ENCODE results near the gene MYL12A. TPM values are rescaled to one million over a fixed set of nuclear protein-coding genes. Genes with fewer than 3 reads are reported as not detected.

The MYL12A gene
- total RNA-seq, 6 experiments from 2014 or later, result 425 to 713 (median 651) TPM

DNA sequence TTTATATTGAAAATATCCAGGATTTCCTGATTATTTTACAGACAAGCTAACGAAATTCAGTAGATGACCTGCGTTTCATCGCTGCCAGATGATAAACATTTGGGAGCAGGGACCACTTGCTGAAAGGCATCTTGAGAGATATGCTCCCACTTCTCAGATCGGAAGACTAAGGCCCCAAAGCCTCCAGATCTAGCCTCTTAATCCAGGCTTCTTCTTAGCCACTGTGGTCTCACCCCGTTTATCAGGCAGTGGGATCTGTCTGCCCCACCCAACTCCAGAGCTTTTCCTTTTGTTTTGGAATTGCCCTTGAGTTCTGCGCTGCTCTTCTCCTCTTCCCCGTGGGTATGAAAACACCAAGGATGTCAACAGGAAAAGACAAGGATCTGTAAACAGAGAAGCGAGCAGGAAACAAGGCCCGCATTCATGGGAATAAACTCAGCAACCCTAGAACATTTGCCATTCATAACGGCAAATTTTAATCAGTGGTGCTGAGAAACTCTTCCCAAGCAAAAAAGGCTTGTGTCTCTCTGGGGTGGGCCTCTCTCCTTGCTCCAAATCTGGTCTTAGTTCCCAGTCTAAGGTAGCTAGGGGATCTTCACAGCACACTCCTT, 35.8 kb downstream of the MYL12A start:
- Mint-ChIP-seq H3K36me3 (ENCODE audit: low read depth) (0 out of 2 replicates have a peak, but pooled peaks cover under 1% of the 10 kb centered on the region), H3K27me3 (ENCODE audit: insufficient read depth) (no peaks in the 10 kb centered on the region), H3K4me1 (ENCODE audit: low read depth) (peaks cover 6% of the 10 kb centered on the region), H3K4me3 (no peak overlapping the region), H3K9me3 (no peaks in the 10 kb centered on the region), H3K27ac (no peak overlapping the region)
- DNase-seq, result no peak
- TF ChIP-seq, protein P1, sequence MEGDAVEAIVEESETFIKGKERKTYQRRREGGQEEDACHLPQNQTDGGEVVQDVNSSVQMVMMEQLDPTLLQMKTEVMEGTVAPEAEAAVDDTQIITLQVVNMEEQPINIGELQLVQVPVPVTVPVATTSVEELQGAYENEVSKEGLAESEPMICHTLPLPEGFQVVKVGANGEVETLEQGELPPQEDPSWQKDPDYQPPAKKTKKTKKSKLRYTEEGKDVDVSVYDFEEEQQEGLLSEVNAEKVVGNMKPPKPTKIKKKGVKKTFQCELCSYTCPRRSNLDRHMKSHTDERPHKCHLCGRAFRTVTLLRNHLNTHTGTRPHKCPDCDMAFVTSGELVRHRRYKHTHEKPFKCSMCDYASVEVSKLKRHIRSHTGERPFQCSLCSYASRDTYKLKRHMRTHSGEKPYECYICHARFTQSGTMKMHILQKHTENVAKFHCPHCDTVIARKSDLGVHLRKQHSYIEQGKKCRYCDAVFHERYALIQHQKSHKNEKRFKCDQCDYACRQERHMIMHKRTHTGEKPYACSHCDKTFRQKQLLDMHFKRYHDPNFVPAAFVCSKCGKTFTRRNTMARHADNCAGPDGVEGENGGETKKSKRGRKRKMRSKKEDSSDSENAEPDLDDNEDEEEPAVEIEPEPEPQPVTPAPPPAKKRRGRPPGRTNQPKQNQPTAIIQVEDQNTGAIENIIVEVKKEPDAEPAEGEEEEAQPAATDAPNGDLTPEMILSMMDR (IDR thresholded peaks at IDR 0.05), result no peak

DNA sequence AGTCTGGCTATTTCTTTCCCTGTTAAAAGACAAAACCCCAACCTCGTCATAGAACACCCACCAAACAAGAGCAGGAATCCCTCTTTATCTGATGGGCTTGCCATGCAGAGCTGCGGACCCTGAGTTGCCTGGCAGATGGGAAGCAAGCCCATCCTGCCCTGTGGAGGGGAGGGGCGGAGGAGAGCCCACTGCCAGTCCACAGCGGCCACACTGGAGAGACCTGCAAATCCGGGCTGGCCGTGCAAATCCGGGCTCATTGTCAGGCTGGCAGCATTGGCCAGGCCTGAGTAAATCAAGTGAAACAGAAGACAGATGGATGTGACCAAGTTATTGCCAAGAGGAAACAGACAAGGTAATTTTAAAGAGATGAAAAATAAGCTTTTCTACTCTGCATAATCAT, 36.3 kb downstream of the MYL12A start:
- no peak for DNase-seq
- no peaks in the 10 kb centered on the region for H3K9me3 Mint-ChIP-seq
- H3K4me3 Mint-ChIP-seq, result no peak overlapping the region
- TF ChIP-seq, protein P1 (IDR thresholded peaks at IDR 0.05), result no peak
- peaks cover 6% of the 10 kb centered on the region for H3K4me1 Mint-ChIP-seq (ENCODE audit: low read depth)
- H3K36me3 Mint-ChIP-seq (ENCODE audit: low read depth), result no peaks in the 10 kb centered on the region
- no peak overlapping the region for H3K27ac Mint-ChIP-seq
- H3K27me3 Mint-ChIP-seq (ENCODE audit: insufficient read depth), result no peaks in the 10 kb centered on the region

DNA sequence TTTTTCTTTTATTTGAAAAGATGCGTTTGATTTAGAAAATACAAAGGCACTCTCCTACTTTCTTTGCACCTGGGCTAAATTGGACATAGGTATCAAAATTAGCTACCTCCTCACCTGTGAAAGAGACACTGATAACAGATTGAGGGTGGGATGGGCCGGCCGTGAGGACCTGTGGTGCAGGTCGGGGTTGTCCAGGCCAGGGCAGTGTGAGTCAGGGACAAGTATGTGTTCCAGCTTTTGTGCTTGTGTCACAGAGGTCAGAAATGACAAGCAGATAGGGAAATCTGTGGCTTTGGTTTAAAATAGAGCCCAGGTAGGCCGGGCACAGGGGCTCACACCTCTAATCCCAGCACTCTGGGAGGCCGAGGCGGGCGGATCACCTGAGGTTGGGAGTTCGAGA, 36.9 kb downstream of the MYL12A start:
- Mint-ChIP-seq H3K4me1 (ENCODE audit: low read depth) (peaks cover 6% of the 10 kb centered on the region), H3K36me3 (ENCODE audit: low read depth) (no peaks in the 10 kb centered on the region), H3K9me3 (no peaks in the 10 kb centered on the region), H3K4me3 (no peak overlapping the region), H3K27ac (no peak overlapping the region), H3K27me3 (ENCODE audit: insufficient read depth) (no peaks in the 10 kb centered on the region)
- no peak for DNase-seq
- TF ChIP-seq, protein P1 (IDR thresholded peaks at IDR 0.05), result no peak

DNA sequence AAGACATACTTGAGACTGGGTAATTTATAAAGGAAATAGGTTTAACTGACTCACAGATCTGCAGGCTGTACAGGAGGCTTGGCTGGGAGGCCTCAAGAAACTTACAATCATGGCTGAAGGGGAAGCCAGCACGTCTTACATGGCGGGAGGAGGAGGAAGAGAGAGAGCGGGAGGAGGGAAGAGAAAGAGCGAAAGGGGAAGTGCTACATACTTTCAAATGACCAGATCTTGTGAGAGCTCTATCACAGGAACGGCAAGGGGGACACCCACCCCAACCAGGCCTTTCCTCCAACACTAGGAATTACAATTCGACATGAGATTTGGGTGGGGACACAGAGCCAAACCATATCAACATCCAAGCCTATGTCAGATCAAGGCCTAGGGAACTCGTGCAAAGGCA, 38.6 kb downstream of the MYL12A start:
- TF ChIP-seq, protein P1 (IDR thresholded peaks at IDR 0.05), result no peak
- no peak for DNase-seq
- H3K4me3 Mint-ChIP-seq, result no peak overlapping the region
- no peak overlapping the region for H3K27ac Mint-ChIP-seq
- H3K4me1 Mint-ChIP-seq (ENCODE audit: low read depth), result peaks cover 6% of the 10 kb centered on the region
- peaks cover 6% of the 10 kb centered on the region for H3K36me3 Mint-ChIP-seq (ENCODE audit: low read depth)
- H3K27me3 Mint-ChIP-seq (ENCODE audit: insufficient read depth), result no peaks in the 10 kb centered on the region
- H3K9me3 Mint-ChIP-seq, result peaks cover 4% of the 10 kb centered on the region; the same call in 1 of the 2 replicates

DNA sequence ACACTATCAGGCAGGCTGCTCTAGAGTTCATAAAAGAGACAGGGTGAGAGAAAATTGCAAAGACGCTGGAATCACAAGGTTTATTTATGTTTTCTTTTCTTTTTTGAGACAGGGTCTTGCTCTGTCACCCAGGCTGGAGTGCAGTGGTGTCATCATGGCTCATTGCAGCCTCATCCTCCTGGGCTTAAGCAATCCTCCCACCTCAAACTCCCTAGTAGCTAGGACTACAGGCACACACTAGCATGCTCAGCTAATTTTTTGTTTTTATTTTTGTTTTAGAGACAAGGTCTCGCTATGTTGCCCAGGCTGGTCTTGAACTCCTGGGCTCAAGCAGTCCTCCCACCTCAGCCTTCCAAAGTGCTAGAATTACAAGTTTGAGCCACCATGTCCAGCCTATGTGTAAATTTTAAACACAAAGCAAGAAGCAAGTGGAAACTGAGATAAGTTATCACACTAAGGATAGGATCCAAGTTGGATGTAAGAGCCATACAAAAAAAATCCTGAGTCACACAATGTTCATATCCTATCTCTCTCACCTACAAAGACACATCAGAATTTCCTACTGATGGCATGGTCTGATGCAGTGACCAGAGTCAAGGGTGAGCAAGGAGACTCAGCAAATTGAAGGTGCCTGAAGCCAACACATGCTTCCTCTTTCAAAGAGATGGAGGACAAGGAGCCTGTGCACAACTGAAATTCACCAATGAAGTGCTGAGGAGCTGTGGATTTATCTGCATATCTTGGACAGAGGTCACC, 45.8 kb downstream of the MYL12A start:
- Mint-ChIP-seq H3K4me1 (ENCODE audit: low read depth) (peaks cover 33% of the 10 kb centered on the region), H3K9me3 (peaks cover 12% of the 10 kb centered on the region), H3K27me3 (ENCODE audit: insufficient read depth) (no peaks in the 10 kb centered on the region; the same call in 1 of the 2 replicates), H3K4me3 (no peak overlapping the region), H3K27ac (no peak overlapping the region), H3K36me3 (ENCODE audit: low read depth) (peaks cover 14% of the 10 kb centered on the region)
- DNase-seq, result no peak
- TF ChIP-seq, protein P1 (IDR thresholded peaks at IDR 0.05), result no peak
